Fibroblast of gingiva (primary cell): ENCODE measurements around the gene KAT2B.
A peak's percentile ranks its signal among the peaks of the same experiment; 100 is the strongest.

Source experiments
- DNase-seq: peaks from one replicate; pipeline ENCODE4 v3.0.0-alpha.2; 2011; ENCODE audit warnings: low read depth

KAT2B gene

GRCh38 chr3:20096135-20096685 is 56.0 kb downstream of the KAT2B start:
- DNase-seq = peak; percentile 42

GRCh38 chr3:20097015-20097414 is 56.8 kb downstream of the KAT2B start:
- DNase-seq = no peak

DNA sequence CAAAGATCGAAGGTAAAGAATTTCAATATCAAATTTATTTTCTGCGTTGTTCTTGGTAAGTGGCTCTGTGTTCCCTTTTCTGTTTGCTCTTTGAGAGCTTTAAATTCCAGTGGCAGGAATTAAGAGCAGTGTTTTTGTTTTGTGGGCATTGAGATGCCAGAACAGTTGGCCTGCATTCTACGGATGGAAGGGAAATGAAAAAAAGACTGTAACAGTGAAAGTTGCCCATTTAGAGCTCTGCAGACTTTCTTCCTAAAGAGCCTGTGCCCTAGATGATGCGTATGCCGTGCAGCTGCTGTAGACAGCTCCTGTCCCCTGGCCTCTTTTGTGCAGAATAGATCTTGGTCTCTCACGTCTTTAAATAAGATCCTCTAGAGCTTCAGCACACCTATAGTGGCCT is 58.8 kb downstream of the KAT2B start:
- peak; percentile 21 for DNase-seq

DNA sequence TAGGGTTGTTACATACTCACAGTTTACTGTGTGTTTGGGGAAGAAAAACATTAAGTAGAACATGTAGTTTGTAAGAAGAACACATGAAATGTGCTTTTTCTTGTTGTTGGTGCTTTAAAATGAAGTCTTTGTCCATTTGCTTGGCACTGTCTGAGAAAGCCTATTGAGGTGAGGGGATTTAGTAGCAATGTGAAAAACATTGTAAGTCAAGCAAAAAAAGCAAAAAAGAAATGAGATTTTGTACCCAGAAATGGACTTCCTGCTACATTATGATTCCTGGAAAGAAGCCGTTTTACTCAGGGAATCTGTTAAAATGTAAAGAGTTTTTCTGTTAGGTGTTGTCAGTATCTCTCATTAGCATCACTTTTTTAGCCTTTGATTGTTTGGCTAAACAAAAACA is 59.9 kb downstream of the KAT2B start:
- DNase-seq = no peak

- DNase-seq = no peak
Observed at GRCh38 chr3:20101041-20101440, 60.8 kb downstream of the KAT2B start.

- DNase-seq = no peak
Observed at GRCh38 chr3:20103731-20104130, 63.5 kb downstream of the KAT2B start.

GRCh38 chr3:20104167-20104661 is 64.0 kb downstream of the KAT2B start:
- DNase-seq = no peak

DNA sequence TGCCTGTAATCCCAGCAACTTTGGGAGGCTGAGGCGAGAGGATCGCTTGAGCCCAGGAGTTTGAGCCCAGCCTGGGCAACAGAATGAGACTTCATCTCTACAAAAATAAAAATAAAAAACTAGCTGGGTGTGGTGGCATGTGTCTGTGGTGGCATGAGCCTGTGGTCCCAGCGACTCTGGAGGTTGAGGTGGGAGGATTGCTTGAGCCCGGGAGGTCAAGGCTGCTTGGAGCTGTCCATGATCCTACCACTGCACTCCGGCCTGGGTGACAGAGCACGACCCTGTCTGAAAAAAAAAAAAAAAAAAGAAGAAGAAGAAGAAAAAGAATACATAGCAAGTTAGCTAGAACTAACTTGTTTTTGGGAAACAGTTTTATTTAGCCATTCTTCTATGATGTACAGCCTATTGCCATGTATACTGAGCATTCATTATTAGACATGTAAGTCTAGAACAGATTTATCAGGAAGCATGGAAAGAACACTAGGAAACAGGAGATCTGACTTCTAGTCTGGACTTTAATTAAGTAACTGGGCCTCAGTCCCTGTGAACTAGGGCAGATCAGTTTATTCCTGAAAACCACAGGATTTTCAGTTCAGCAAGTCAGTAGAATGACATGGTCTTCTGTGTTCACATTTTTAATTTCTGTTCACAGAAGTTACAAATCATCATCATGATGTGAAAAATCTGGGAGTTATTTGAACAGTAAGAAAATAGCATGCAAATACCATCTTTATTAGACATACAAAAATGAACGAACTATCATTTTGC is 65.5 kb downstream of the KAT2B start:
- DNase-seq = peak; percentile 38

GRCh38 chr3:20107722-20108121 is 67.5 kb downstream of the KAT2B start:
- DNase-seq = no peak

- DNase-seq = no peak
Observed at GRCh38 chr3:20108869-20109268, 68.6 kb downstream of the KAT2B start.

DNA sequence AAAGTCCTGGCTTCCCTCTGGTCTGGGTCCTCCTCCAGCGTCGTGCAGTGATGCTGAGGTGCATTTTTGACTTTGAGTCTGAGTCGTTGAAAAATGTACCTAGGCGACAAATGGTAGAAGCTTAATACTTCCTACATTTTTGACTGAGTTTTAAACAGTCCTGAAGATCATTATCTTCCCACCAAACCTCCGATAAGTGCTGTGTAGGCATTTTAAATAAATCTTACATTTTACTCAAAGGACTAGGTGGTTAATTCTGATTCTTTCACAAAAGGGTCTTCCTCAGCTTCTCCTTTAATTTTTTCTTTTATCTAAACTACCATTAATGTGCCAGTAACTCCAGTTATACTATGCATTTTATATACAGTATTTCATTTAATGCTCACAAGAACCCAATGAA is 70.6 kb downstream of the KAT2B start:
- no peak for DNase-seq

DNA sequence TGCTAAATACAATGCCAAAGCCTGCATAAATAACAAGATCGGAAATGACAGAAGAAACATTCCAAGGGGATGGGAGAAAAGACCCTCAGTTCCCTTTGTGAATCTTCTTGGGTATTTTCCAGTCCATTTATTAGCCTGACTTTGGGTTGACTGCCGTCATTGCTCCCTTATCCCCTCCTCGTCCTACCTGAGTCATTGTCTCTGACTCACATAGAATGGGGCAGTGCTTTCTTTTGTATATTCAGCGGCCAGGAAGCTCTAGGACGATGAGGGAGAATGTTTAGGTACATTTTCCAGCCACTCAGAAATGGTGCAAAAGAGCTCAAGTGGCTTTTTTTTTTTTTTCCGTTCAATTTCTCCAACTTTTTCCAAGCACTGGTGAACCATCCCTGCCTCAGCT is 71.6 kb downstream of the KAT2B start:
- no peak for DNase-seq

DNA sequence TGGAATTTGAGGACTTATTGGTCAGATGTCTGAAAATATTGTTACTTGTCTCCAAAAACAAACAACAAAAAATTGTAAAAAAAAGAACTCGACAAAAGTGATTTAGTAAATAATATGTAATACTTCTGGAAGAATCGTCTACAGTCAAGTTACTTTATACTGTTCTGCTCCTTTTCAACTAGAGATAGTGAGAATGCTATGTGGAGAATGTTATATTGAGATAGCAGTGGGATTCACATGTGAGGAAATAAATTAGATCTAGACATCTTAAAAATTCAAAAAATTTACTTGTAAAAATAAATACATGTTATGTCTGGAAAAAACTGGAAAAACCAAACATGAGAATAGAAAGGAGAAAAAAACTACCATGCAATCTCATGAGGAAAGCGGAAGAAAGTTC is 80.8 kb downstream of the KAT2B start:
- DNase-seq = no peak

DNA sequence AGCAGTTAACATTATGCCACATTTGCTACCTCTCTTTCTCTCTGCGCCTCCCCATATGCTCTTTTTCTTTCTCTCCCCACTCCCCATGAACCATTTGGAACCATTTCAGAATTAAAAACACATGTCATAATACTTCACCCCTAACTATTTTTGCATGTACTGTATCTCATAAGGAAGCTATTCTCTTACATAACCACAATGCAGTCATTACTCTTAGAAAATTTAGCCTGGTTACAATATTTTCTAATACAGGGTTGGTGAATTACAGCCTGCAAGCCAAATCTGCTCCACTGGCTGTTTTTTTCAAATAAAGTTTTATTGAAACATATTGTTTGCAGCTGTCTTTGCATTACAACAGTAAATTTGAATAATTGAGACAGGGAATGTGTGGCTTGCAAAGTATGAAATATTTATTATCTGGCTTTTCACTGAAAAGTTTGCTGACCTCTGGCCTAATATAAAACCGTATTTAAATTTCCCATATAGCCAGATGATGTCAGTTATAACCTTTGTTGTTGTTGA is 82.9 kb downstream of the KAT2B start:
- DNase-seq = no peak

DNA sequence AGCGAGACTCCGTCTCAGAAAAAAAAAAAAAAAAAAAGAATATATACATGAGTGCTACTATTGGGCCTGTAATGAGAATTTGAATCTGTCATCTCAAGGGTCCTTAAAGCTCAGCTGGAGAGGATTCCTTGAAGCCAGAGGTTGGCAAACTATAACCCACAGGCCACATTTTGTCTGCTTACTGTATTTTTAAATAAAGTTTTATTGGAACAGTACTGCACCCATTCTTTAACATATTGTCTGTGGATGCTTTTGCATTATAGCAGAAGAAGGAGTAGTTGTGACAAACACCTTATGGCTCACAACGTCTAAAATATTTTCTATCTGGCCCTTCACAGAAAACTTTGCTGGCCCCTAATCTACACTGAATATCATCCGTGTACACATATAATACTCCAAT is 85.0 kb downstream of the KAT2B start:
- no peak for DNase-seq

DNA sequence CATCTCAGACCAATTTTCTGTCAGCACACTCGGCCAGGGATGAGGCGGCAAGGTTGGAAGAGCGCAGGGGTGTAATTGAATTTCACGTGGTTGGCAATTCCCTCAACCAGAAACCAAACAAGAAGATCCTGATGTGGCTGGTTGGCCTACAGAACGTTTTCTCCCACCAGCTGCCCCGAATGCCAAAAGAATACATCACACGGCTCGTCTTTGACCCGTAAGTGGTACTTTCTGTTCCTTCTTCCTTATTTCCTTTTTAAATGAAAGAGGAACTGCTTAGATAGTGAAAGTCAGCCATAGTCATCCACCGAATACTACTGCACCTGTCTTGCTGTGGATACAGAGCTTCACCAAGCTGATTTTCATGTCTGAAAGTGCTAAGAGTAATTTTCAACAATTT is 85.7 kb downstream of the KAT2B start:
- DNase-seq = no peak

- DNase-seq = no peak
Observed at GRCh38 chr3:20128358-20128757, 88.1 kb downstream of the KAT2B start.

DNA sequence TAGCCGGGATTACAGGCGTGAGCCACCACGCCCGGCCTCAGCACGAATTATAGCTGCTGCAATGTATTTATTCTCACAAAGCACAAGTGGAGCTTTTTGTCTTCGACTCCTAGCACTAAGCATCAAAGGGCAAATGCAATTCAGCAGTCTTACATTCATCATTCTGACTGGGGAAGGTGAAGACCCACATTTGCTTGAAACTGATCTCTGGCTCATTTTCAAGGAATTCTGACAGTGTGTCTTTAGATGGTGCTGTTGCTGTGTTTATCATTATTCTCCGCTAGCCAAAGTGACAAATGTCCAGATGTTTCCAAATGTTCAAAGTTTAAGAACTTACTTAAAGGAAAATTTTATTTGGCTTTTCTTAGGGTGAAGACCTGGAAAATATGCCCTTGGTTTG is 89.9 kb downstream of the KAT2B start:
- no peak for DNase-seq

GRCh38 chr3:20136231-20136630 is 96.0 kb downstream of the KAT2B start:
- DNase-seq = no peak

DNA sequence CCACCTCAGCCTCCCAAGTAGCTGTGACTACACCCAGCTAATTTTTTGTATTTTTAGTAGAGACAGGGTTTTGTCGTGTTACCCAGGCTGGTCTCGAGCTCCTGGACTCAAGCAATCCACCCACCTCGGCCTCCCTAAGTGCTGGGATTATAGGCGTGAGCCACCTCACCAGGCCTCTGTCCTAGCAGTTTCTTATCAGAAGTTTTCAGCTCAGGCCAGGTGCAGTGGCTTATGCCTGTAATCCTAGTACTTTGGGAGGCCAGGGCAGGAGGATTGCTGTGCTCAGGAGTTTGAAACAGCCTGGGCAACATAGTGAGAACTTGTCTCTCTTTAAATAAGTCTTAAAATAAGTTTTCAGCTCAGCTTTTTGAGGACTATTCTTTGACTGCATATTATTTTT is 97.4 kb downstream of the KAT2B start:
- no peak for DNase-seq

GRCh38 chr3:20140881-20141280 is 100.6 kb downstream of the KAT2B start:
- no peak for DNase-seq

DNA sequence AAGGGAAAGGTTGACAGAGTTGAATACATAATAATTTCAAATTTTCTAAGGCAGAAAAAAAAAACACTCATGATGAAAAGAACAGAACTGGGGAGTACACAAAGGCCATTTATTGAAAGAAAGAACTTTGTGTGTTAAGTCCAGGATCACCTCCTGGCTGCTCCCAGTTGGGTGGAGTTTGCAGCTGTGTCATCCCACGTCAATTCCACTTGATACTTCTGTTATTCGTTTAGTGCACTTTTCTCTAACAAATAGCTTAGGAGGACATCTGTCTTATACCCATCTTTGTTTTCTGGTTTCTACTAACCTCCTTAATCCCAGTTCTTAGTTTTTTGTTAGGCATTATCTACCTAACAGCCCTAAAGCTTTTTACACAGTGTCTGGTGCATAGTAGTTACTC is 101.1 kb downstream of the KAT2B start:
- DNase-seq = no peak

DNA sequence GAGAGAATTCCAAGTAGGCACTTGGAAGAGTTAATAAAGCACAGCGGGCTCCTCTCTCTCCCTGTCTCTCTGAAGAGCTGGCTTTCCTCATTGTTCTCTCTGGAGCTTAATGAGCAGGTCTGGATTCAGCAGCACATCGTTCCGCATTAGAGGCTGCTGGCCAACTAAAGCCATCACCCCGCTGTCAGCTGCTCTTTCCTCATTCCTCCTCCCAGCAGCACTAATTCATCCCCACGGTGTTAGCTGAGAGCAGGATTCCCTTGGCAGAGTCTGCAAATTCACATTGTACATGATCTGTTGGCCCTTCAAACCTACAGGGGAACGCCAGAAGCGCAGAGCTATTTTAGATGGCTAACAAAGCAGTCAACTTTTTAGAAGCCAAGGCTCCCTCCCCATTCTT is 101.6 kb downstream of the KAT2B start:
- DNase-seq = peak; percentile 14

GRCh38 chr3:20142517-20142916 is 102.3 kb downstream of the KAT2B start:
- DNase-seq = no peak
